Stimulated activated naive CD8-positive, alpha-beta T cell treated with anti-CD3 and anti-CD28 coated beads, Interleukin-15, Interleukin-2, amounts not matched to agents 100 U/mL and 50 U/mL, for 24 hours (primary cell): ENCODE data around the gene SPC25.
"Not testable (repeated sequence)": the region's sequence is repeated elsewhere in the genome, so short reads cannot be mapped to it uniquely, and the experiment has no call there.

Experiments
- ATAC-seq: fragments of 150-1000 bp; cut with Tn5 transposase; one replicate; pipeline ENCODE4 v1.10.0; 2021
- DNase-seq: peaks from one replicate; pipeline ENCODE4 v3.0.0; 2021

The SPC25 gene

DNA sequence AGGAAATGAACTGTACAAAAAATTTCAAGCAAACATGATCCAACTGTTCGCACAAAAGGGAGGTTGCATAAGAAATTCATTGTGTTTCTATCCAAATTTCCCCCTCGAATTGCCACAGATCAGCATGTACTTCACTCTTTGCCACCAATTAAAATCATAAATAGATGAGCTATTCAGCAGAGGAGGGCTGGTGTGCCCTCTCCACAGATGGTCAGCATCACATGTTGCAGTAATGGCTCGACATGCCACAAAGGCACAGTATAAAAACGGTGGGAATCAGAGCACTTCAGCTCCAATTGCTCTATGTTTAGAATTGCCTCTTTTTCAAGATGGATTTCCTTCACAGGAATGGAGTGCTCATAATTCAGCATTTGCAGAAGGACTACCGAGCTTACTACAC lies 10.8 kb upstream of the SPC25 start, which contains the start of gene G6PC2:
Gene G6PC2, plus strand, starts transcription at position 289 of the 400 bp plus-strand sequence. Its CDS starts 41 bp downstream, at position 330.
- no peak for DNase-seq
- ATAC-seq = no peak

DNA sequence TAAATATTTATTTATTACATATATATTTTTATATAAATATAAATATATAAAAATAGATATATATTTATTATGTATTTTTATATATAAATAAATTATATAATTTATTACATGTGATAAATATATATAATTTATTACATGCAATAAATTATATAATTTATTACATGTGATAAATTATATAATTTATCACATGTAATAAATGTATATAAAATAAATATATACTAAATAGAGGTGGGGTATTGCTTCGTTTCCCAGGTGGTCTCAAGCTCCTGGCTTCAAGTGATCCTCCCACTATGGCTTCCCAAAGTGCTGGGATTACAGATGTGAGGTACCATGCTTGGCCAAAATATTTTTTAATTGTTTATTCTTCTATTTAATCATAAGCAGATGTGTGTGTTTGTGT lies 7.2 kb upstream of the SPC25 start:
- DNase-seq (no peak), ATAC-seq (no peak)

DNA sequence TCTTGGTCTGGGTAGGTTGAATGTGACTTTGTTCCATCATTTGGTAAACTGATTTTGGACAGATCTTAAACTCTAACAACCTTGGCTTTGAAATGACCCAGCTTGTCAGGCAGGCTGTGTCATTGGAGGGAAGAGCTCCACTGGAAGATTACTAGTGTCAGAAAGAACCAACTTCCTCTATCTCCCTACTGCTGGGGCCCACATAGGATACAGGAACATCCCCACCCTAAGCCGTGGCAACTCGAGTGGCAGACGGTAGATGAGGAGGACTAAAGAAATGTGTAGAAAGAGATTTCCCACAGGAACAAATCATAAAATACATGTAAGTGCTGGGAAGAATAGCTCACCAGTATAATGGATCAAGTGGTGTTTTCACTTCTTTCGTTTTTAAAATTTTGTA lies 6.6 kb upstream of the SPC25 start:
- ATAC-seq = no peak
- DNase-seq = no peak

DNA sequence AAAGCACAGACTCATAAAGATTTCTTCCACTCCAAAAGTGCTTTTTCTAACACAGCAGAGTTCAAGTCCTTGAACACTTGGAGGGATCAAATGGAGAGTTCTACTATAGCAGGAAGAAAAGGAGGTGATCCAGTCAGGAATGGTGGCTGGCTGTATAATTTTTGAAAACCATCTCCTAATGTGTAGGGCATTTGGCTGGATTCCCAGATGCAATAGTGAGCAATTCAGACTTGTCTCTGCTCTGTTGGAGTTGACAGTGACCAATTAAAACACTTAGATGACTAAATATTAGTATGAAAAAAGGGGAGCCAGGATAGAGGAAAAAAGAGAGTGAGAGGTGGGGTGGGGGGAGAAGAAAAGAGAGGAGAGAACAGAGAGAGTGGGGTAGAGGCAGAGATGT lies 5.5 kb upstream of the SPC25 start:
- DNase-seq = no peak
- no peak for ATAC-seq

DNA sequence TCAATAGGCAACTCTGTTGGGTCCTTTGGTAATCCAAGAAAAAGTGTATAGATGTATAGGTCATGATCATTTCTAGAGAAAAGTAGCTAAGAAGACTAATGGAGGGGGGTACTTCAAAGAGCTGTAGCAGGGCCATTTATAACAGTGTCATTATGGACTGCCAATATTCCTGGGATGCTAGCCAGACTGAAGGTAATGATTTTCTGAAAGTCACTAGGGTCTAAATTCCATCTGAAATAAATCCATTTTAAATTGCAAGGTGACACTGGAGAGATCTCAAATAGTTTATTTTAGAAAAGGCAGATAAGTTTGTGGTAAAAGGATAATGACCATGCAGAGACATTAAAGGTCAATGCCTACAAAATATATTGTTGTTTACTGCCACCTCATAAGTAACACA lies 4.5 kb upstream of the SPC25 start:
- no peak for ATAC-seq
- DNase-seq = no peak

DNA sequence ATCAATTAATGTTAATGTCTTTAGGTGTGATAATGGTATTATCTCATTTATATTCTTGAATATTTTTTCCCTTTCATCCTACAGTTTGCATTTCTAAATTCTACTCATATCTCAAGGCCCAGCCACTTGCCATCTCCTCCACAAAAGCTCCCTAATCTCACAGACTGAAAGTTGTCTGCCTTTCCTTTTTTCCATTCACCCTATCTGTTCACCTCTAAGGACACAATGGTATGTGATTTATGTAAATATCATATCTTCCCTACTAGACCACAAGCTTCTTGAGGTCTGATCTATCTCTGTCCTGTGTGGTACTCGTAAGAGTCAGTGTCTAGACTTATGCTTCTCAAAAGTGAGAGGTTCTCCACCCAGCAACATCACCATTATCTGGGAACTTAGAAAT lies 3.9 kb upstream of the SPC25 start:
- DNase-seq (no peak), ATAC-seq (no peak)

DNA sequence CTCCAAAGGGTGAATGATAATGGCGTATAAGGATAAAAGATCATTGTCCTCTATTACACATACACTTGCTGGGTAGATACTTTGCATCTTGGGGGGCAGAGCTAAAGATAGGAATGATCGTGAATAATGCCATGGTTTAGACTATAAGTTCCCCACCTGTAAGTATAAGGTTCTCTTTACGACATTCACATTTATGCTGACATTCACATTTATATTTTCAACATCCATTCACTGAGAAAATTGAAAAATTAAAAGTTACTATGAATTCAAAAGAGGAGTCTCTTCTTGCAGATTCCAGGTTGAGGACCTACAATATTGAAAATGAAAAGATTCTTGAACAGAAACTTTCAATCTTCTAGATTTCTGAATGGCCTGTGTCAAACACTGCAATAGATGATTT lies 2.1 kb upstream of the SPC25 start:
- ATAC-seq = no peak
- no peak for DNase-seq

DNA sequence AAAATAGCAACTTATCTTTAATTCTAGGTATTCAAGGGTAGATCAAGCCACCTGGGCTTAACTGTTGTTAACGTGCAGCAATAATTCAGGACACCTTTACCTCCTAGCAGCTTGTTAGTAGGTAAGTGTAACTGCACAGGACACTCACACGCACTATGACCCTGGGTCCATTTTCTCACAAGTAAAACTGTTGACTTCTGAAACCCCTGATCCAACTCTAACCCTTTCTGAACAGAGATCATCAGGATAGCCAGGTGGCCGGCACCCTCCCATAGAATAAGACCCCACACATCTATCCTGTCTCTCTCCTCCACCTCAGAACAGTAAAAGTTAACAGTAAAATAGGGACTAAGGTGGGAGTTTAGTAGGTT lies 610 bp downstream of the SPC25 start:
- ATAC-seq = no peak
- no peak for DNase-seq

DNA sequence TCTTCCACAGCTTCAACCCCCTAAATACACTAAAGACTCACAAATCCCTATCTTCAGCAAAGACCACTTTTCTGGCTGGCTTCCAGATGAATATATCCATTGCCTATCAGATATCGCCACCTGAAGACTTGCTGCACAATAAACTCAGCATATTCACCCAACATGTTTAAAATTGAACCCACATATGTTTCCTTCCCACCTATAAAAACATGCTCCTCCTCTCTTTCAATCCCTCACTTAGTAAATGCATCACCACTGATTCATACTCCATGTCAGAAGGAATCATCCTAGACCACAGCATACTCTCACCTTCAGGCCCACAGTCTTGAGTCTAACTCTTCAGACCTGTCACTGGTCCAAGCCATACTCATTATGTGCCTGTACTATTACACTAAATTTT lies 5.3 kb downstream of the SPC25 start:
- peak; percentile 77 for ATAC-seq
- no peak for DNase-seq

DNA sequence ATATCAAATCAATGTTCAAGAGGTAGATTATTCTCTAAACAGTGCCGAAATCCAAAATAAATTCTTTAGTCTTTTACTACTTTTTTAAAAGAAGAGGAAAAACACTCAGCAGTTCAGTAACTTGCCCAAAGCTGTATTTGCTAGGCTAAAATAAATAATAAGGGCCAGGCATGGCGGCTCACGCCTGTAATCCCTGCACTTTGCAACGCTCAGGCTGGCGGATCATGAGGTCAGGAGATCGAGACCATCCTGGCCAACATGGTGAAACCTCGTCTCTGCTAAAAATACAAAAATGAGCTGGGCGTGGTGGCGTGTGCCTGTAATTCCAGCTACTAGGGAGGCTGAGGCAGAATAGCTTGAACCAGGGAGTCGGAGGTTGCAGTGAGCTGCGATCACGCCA lies 8.1 kb downstream of the SPC25 start:
- not testable (repeated sequence) for DNase-seq, ATAC-seq

DNA sequence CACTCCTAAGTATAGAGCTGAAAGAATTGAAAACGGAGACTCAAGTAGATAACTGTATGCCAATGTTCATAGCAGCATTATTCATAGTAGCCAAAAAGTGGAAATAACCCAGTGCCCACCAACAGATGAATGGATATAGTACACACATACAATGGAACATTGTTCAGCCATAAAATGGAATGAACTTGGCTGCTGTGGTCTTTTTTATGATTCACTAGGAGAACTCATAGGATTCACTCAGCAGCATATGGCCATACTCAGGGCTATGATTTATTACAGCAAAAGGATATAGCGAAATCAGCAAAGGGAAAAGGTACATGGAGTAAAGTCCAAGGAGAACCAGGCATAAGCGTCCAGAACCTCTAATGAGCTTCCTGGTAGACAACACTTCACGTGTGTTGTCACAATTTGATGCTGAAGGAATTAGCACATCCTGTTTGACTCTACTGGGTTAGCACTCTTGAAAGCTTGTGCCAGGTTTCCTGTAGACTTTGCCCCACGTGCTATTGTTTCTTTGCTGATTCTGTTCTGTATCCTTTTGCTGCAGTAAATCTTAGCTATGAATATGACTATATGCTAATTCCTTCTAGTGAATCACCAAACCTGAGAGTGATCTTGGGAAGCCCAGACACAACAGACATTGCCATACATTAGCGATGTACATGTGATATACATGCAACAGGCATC lies 15.7 kb downstream of the SPC25 start:
- no peak for ATAC-seq

DNA sequence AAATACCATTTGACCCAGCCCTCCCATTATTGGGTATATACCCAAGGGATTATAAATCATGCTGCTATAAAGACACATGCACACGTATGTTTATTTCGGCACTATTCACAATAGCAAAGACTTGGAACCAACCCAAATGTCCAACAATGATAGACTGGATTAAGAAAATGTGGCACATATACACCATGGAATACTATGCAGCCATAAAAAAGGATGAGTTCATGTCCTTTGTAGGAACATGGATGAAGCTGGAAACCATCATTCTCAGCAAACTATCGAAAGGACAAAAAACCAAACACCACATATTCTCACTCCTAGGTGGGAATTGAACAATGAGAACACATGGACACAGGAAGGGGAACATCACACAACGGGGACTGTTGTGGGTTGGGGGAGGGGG lies 19.4 kb downstream of the SPC25 start:
- DNase-seq, ATAC-seq: not testable (repeated sequence)

More for the DNA sequence above, 15.7 kb downstream of the SPC25 start:
- no peak for DNase-seq

DNA sequence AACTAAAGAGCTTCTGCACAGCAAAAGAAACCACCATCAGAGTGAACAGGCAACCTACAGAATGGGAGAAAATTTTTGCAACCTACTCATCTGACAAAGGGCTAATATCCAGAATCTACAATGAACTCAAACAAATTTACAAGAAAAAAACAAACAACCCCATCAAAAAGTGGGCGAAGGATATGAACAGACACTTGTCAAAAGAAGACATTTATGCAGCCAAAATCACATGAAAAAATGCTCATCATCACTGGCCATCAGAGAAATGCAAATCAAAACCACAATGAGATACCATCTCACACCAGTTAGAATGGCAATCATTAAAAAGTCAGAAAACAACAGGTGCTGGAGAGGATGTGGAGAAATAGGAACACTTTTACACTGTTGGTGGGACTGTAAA lies 19.9 kb downstream of the SPC25 start:
- ATAC-seq = not testable (repeated sequence)

DNA sequence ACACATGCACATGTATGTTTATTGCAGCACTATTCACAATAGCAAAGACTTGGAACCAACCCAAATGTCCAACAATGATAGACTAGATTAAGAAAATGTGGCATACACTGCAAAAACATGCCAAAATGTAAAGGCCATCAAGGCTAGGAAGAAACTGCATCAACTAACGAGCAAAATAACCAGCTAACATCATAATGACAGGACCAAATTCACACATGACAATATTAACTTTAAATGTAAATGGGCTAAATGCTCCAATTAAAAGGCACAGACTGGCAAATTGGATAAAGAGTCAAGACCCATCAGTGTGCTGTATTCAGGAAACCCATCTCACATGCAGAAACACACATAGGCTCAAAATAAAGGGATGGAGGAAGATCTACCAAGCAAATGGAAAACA lies 23.1 kb downstream of the SPC25 start:
- ATAC-seq, DNase-seq: not testable (repeated sequence)

More for the DNA sequence above, 19.9 kb downstream of the SPC25 start:
- DNase-seq = not testable (repeated sequence)

DNA sequence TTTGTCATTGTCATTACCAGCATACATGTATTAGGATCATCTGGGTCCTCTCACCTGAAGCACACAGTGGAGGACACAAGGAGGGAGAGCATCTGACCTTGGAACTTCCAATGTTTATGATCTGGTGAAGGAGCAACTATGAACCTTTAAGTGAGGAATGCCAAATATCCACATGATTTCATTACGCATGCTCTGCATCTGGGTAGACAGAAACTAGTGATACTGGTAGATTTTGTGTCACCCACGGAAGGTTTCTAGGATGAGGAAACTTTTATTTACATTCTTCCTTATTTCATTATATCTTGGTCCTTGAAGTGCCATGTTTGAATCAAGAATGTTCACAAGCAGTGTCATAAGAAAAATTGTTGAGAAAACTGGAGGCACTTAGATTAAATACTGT lies 32.1 kb downstream of the SPC25 start:
- no peak for ATAC-seq
- no peak for DNase-seq

DNA sequence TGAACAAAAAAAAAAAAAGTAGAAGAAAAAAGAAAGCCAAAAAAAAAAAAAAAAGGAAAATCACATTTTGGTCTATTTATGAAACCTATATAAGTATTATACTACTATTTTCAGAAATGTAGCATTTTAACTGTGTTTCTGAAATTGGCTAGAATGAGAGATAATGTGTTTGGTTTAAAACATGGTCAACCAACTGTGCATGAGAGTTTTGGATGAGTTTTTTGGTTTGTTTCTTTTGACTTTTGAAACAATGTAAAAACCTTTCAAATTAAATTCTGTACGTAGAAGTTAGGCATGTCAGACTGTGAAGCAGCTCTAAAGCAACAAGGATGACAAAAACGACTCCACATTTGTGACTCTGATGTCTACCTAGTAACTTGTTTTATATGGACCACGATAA lies 34.6 kb downstream of the SPC25 start:
- no peak for ATAC-seq
- DNase-seq = no peak

DNA sequence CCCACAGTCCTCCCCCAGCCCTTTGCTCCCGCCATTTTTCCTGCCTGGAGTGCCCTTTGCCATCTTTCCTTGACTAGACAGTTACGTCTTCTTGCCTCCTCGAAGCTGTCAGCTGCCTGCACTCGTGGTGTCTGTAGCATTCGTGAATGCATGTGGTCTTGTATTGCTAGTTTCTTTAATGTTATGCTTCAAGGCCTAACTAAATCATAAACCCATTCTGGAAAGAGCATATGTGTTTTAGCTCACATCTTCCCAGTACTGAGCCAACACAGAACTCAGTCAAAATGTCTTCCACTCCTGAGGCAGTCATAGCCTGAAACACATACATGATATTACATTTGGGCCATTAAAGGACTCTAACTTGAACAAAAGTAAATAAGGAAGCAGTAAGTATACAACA lies 35.6 kb downstream of the SPC25 start:
- ATAC-seq = no peak

DNA sequence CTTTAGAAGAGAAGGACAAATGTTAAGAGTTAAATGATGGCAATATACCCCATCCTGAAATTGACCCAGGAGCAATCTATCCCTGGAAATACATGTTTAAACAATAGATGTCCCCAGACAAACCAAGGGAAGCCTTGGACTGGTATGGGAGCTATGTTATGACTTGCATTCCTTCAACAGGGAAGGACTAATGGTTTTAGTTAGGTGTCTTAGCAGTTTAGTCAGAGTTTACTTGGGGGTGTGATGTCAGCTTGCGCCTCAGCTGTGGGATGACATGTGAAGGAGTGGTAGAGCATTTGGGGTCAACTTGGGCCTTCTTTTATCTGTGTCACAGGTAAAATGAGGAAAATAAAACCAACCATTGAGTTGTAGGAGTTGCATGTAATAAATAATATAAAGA lies 36.8 kb downstream of the SPC25 start:
- DNase-seq = no peak

More for the DNA sequence above, 35.6 kb downstream of the SPC25 start:
- no peak for DNase-seq

DNA sequence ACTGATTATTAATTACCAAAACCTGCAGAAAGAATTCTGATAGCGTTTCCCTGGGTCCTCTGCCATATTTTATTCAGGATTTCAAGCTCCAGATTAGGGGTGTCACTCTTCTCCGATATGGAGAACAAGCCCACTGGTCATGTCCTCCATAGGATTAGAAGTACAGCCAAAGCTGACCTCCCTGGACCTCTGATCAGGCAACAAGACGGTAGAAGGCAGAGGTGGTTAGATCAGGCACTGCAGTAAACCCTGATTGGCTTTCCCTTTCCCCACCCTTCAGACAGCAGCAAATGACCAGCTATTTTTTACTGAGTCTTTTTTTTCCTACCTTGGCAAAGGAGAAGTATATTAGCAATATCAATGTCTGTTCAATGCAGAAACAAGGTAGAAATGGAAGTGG lies 37.7 kb downstream of the SPC25 start:
- DNase-seq (no peak), ATAC-seq (no peak)

More for the DNA sequence above, 36.8 kb downstream of the SPC25 start:
- no peak for ATAC-seq

DNA sequence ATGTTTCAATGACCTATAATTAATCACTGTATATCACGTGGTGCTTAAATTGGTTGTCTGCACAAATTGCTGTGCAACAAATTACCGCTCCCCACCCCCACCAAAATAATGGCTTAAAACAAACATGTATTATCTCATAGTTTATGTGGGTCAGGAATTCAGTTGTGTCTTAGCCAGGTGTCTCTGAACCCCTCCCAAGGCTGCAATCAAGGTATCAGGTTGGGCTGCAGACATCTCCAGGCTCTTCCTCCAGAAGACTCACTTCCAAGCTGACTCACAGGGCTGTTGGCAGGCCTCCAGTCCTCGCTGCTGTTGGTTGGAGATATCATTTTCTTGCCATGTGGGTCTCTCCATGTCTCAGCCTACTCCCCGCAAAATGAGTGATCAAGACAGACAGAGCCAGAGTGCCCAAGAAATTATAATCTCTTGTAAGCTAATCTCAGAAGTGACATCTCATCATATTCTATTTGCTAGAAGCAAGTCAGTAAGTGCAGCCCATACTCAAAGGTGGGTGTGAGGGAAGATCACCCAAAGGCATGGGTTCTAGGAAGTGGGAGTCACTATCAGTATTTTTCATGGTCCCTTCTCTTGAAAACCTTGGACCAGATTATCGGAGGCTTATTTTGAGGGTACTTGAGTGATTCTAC lies 38.4 kb downstream of the SPC25 start:
- no peak for DNase-seq
- no peak for ATAC-seq

DNA sequence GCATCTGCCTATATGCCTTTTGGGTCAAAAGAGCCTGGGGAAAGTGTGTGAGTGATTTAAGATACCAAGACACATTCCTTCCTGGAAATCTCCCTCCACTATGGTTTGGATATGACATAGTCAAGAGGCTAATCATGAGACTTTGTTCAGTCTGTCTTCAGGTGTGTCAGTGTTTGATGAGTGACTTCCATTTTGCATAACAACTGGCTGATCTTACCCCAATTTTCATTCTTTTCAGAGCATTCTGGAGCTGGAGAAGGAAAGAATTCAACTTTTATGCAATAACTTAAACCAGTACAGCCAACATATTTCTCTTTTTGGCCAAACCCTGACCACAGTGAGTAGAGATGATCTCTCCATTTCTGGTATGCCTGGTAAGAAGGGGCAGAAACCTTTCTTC lies 39.4 kb downstream of the SPC25 start:
- ATAC-seq = no peak

DNA sequence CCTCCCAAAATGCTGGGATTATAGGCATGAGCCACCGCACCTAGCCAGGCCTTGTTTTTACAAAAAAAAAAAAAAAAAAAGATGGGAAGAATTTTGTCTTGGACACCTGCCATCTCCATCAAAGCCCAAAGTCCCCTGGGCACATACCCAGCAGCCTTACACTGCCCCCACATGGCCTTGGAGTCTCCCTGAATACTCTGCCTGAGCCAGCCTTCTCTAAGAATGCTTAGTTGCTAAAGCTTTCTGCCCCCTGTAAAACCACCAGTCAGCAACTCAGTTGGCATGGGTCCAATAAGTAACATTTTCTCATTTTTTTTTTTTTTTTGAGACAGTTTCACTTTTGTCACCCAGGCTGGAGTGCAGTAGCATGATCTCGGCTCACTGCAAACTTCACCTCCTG lies 40.6 kb downstream of the SPC25 start:
- ATAC-seq (no peak), DNase-seq (no peak)

More for the DNA sequence above, 39.4 kb downstream of the SPC25 start:
- no peak for DNase-seq

DNA sequence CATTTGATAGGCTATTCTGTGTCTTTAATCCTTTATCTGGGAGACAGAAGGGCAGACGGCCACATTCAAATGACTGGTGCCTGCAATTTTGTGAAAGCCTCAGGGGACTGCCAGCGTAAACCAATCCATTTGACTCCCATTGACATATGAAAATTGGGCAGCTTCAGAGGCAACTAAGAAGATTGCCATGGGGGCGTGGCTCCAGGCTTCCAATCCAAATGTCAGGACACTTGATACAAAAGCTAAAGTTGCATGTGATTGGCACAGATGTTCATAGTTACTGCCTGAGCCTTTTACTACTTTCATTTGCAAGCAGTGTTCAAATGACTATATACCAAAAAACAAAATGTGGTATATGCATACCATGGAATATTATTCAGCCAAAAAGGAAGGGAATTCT lies 42.0 kb downstream of the SPC25 start:
- ATAC-seq (no peak), DNase-seq (no peak)

DNA sequence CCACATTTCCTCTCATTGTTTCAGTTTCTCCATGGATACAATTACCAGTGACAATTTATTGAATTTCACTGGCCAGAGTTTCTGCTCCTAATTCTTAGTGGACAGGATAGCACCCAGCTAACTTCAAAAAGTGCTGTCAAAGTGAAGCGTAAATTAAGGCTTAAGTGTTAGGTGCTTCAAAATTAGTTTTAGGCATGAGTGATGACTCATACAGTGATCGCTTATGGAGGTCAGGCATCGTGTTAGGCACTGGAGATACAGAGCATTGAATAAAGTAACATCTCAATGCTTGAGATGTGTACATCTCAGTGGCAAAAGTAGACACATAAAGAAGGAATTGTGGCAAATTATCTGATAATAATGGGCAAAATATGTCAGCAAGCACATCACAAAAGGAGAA lies 47.0 kb downstream of the SPC25 start:
- ATAC-seq = no peak

More for the DNA sequence above, 47.0 kb downstream of the SPC25 start:
- DNase-seq = no peak
